GM21367 (cell line): ENCODE results near the gene LOXL3.

ENCODE experiments used
- ATAC-seq: cut with Tn5 transposase; IDR thresholded peaks from one replicate; pipeline ENCODE4 v1.9.1; 2021; ENCODE audit not compliant: unreplicated experiment

The LOXL3 gene

GRCh38 chr2:74529357-74530238, 24.1 kb downstream of the LOXL3 start, which contains the start of the genes AUP1 and HTRA2:
AUP1 (minus strand) TSS chr2:74529706; CDS start chr2:74529629, 77 bp downstream.
HTRA2 (plus strand) TSS chr2:74529933; CDS start chr2:74530007, 74 bp downstream.
- peak; percentile 73 for ATAC-seq

- peak; percentile 9 for ATAC-seq
Observed at GRCh38 chr2:74528600-74529356, 25.0 kb downstream of the LOXL3 start.

- no peak for ATAC-seq
Observed at GRCh38 chr2:74527741-74528140, 26.0 kb downstream of the LOXL3 start.

GRCh38 chr2:74526649-74527230, 27.0 kb downstream of the LOXL3 start:
- no peak for ATAC-seq

GRCh38 chr2:74525717-74526648, 27.8 kb downstream of the LOXL3 start, which contains the start of gene DQX1:
DQX1 (minus strand) TSS chr2:74526231; CDS start chr2:74525729, 502 bp downstream.
- no peak for ATAC-seq

- ATAC-seq = no peak
Observed at GRCh38 chr2:74524955-74525716, 28.6 kb downstream of the LOXL3 start.

- no peak for ATAC-seq
Observed at GRCh38 chr2:74524005-74524404, 29.7 kb downstream of the LOXL3 start.

GRCh38 chr2:74522516-74522915, 31.2 kb downstream of the LOXL3 start:
- ATAC-seq = no peak

- no peak for ATAC-seq
Observed at GRCh38 chr2:74516650-74517049, 37.1 kb downstream of the LOXL3 start.

GRCh38 chr2:74515981-74516633, 37.6 kb downstream of the LOXL3 start:
- ATAC-seq = no peak

- ATAC-seq = no peak
Observed at GRCh38 chr2:74515271-74515980, 38.3 kb downstream of the LOXL3 start.

- ATAC-seq = no peak
Observed at GRCh38 chr2:74514368-74515270, 39.1 kb downstream of the LOXL3 start, which contains the start of gene TLX2. TLX2 (plus strand) TSS chr2:74514450; CDS start chr2:74514807, 357 bp downstream.

GRCh38 chr2:74513605-74514367, 40.0 kb downstream of the LOXL3 start:
- no peak for ATAC-seq

- ATAC-seq = no peak
Observed at GRCh38 chr2:74512744-74513604, 40.8 kb downstream of the LOXL3 start.

- ATAC-seq = no peak
Observed at GRCh38 chr2:74511104-74511989, 42.4 kb downstream of the LOXL3 start.
